Gastrocnemius medialis (tissue), 4 donors: ENCODE measurements around the gene C19orf38. TPM values are rescaled to one million over a fixed set of nuclear protein-coding genes. Genes with fewer than 3 reads are reported as not detected.
"Not testable (repeated sequence)": the region's sequence is repeated elsewhere in the genome, so short reads cannot be mapped to it uniquely, and the experiment has no call there.

ENCODE experiments used
- ATAC-seq, 2 donors: fragments of 150-250 bp; one replicate each; pipeline ENCODE4 v1.9.1; 2016
- DNase-seq, 2 donors: peaks; one replicate each; pipeline ENCODE4 v3.0.0-alpha.2; 2019
- H3K27ac ChIP-seq, 4 donors: fragments of 200-600 bp; sonication (generic); 1 replicate in 1 of 4; 2 replicates in 3 of 4; pipeline ENCODE4 v1.5.1; 2016 to 2018; ENCODE audit warnings: mild to moderate bottlenecking in 2 of 4, moderate library complexity in 1 of 4
- H3K27me3 ChIP-seq, 3 donors: fragments of 200-600 bp; sonication (generic) in 2 of 3; 1 replicate in 1 of 3; 2 replicates in 2 of 3; pipeline versions ENCODE4 v1.5.1 to v1.6.0; 2016 to 2019; ENCODE audit warnings: mild to moderate bottlenecking in 1 of 3, moderate library complexity in 1 of 3
- H3K36me3 ChIP-seq, 2 donors: fragments of 200-600 bp; sonication (generic) in 1 of 2; one replicate each; pipeline ENCODE4 v1.5.1; 2017 to 2018
- H3K4me1 ChIP-seq, 2 donors: fragments of 200-600 bp; sonication (generic) in 1 of 2; one replicate each; pipeline ENCODE4 v1.5.1; 2016 to 2017; ENCODE audit warnings: mild to moderate bottlenecking in 2 of 2
- H3K4me3 ChIP-seq, 4 donors: fragments of 200-600 bp; sonication (generic) in 3 of 4; 1 replicate in 1 of 4; 2 replicates in 3 of 4; pipeline ENCODE4 v1.5.1; 2016 to 2019; ENCODE audit warnings: mild to moderate bottlenecking in 2 of 4
- H3K9me3 ChIP-seq, 3 donors: fragments of 200-600 bp; sonication (generic) in 2 of 3; 1 replicate in 1 of 3; 2 replicates in 2 of 3; pipeline ENCODE4 v1.5.1; 2016 to 2019
- POLR2A ChIP-seq, 2 donors: fragments of 450-650 bp; IDR thresholded peaks; one replicate each; pipeline ENCODE4 v1.6.1; 2017; ENCODE audit warnings: antibody characterized with exemption in 2 of 2, mild to moderate bottlenecking in 2 of 2, moderate library complexity in 2 of 2
- in situ Hi-C, 4 donors: fragments of 200-750 bp; cut with MboI; loops; one replicate each; pipeline versions ENCODE4 v1.15.0 to v1.8.0; 2017; ENCODE audit warnings: low sequenced_read_pairs in 4 of 4
- intact Hi-C: fragments of 100-400 bp; cut with DNase I; formaldehyde crosslinking; loops from one replicate; pipeline ENCODE4 v1.15.1; 2023; ENCODE audit warnings: low total_unique reads
- total RNA-seq, 4 donors: library from RNA; depleted of rRNA; stranded (reverse); fragments of >200 nt; gene quantifications; one replicate each; pipeline versions ENCODE4 v1.1.0 to v1.2.3, GENCODE V29; 2016
- TF ChIP-seq, protein P1 (sequence below), 5 experiments: fragments of 450-650 bp in 3 of 5; fragments of 200-600 bp in 2 of 5; sonication (generic) in 2 of 5; IDR thresholded peaks in 4 of 5; conservative IDR thresholded peaks in 1 of 5; 1 replicate in 4 of 5; 2 replicates in 1 of 5; pipeline ENCODE4 v1.5.1; 2016 to 2019; ENCODE audit warnings: antibody characterized with exemption in 5 of 5, mild to moderate bottlenecking in 3 of 5, moderate library complexity in 3 of 5

C19orf38 gene
- total RNA-seq, 4 donors from 2014 or later, result 1.4 to 3.9 (median 1.9) TPM

GRCh38 chr19:10835754-10836478, 12.3 kb upstream of the C19orf38 start, which contains the start of gene TMED1:
TSS of gene TMED1 (minus strand) at chr19:10836212. CDS start at chr19:10836191, 21 bp downstream.
- Histone ChIP-seq H3K4me3 (peak within 1 kb of the TSS; percentile 73 to 87 (median 80)), H3K9me3 (peaks cover 0 to 4% (median 2%) of the 10 kb centered on the region in 3 donors), H3K4me1 (peaks cover 6 to 10% of the 10 kb centered on the region in 2 donors), H3K36me3 (peaks cover 0 to 24% of the 10 kb centered on the region in 2 donors), H3K27ac (peak within 1 kb of the TSS; percentile 95 to 100 (median 98)), H3K27me3 (no peaks in the 10 kb centered on the region)
- peak; percentile 85 to 89 for ATAC-seq
- peak; percentile 97 to 100 for DNase-seq
- in situ Hi-C loops (no loop called here), intact Hi-C loops (loop anchor here (1.0 to 10.0 kb wide), 6 partner anchors 35 to 271 kb away; partner anchors contain the start of genes CARM1, CDKN2D, KRI1 and QTRT1)
- peak; percentile 50 to 57 for TF ChIP-seq POLR2A (IDR thresholded peaks at IDR 0.05)
- TF ChIP-seq, protein P1, sequence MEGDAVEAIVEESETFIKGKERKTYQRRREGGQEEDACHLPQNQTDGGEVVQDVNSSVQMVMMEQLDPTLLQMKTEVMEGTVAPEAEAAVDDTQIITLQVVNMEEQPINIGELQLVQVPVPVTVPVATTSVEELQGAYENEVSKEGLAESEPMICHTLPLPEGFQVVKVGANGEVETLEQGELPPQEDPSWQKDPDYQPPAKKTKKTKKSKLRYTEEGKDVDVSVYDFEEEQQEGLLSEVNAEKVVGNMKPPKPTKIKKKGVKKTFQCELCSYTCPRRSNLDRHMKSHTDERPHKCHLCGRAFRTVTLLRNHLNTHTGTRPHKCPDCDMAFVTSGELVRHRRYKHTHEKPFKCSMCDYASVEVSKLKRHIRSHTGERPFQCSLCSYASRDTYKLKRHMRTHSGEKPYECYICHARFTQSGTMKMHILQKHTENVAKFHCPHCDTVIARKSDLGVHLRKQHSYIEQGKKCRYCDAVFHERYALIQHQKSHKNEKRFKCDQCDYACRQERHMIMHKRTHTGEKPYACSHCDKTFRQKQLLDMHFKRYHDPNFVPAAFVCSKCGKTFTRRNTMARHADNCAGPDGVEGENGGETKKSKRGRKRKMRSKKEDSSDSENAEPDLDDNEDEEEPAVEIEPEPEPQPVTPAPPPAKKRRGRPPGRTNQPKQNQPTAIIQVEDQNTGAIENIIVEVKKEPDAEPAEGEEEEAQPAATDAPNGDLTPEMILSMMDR (IDR thresholded peaks at IDR 0.05 in 4 of 5, conservative IDR thresholded peaks at IDR 0.05 in 1 of 5), result peak in 4 of 5 experiments; percentile 23 to 77 (median 54)

- peak overlapping the region; percentile 73 to 87 (median 80) for H3K4me3 ChIP-seq
- intact Hi-C loops (loop anchor here (1.0 to 10.0 kb wide), 5 partner anchors 34 to 272 kb away; partner anchors contain the start of genes CARM1, CDKN2D, KRI1 and QTRT1), in situ Hi-C loops (no loop called here)
- no peaks in the 10 kb centered on the region for H3K27me3 ChIP-seq
- H3K9me3 ChIP-seq, result peaks cover 0 to 4% (median 2%) of the 10 kb centered on the region in 3 donors
- peaks cover 6 to 10% of the 10 kb centered on the region in 2 donors for H3K4me1 ChIP-seq
- DNase-seq, result peak; percentile 84 to 92
- peak overlapping the region; percentile 95 to 100 (median 98) for H3K27ac ChIP-seq
- H3K36me3 ChIP-seq, result peaks cover 0 to 19% of the 10 kb centered on the region in 2 donors
- peak; percentile 45 to 49 for ATAC-seq
- TF ChIP-seq POLR2A (IDR thresholded peaks at IDR 0.05), result no peak
- TF ChIP-seq, protein P1 (IDR thresholded peaks at IDR 0.05 in 4 of 5, conservative IDR thresholded peaks at IDR 0.05 in 1 of 5), result no peak
Observed at GRCh38 chr19:10836479-10837330, 11.5 kb upstream of the C19orf38 start.

DNA sequence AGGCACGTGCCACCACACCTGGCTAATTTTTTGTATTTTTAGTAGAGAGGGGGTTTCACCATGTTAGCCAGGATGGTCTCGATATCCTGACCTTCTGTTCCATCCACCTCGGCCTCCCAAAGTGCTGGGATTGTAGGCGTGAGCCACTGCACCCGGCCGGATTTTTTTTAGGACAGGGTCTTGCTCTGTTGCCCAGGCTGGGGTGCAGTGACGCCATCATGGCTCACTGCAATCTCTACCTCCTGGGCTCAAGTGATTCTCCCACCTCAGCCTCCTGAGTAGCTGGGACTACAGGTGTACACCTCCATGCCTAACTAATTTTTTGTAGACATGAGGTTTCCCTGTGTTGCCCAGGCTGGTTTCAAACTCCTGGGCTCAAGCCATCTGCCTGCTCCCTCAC, 10.6 kb upstream of the C19orf38 start:
- DNase-seq, H3K27ac ChIP-seq, H3K27me3 ChIP-seq, ATAC-seq, H3K4me3 ChIP-seq, in situ Hi-C loops, H3K9me3 ChIP-seq: not testable (repeated sequence)
- intact Hi-C loops, result loop anchor here (2.0 to 10.0 kb wide), 4 partner anchors 33 to 273 kb away; partner anchors contain the start of genes CARM1, CDKN2D, KRI1 and QTRT1
- H3K36me3 ChIP-seq, result peaks cover 0 to 11% of the 10 kb centered on the region in 2 donors
- peaks cover 6 to 10% of the 10 kb centered on the region in 2 donors for H3K4me1 ChIP-seq

DNA sequence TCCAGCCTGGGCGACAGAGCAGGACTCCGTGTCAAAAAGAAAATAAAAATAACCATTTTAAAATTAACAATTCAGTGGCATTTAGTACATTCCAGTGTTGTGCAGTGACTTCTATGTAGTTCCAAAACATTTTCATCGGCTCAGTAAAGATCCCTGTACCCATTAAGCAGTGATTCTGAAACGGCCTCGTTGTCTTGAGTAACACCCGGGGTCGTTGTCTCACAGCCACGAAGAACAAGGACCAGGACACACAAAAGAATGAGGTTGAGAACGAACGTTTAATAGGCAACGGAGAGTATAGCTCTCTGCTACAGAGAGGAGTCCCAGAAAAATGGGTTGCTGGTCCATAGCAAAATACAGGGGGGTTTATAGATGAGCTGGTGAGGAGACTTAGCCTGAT, 9.8 kb upstream of the C19orf38 start:
- H3K9me3 ChIP-seq, result peaks cover 0 to 4% (median 2%) of the 10 kb centered on the region in 3 donors
- no peak overlapping the region for H3K27ac ChIP-seq
- no peaks in the 10 kb centered on the region for H3K27me3 ChIP-seq
- H3K4me3 ChIP-seq, result no peak overlapping the region
- H3K4me1 ChIP-seq, result peaks cover 6 to 10% of the 10 kb centered on the region in 2 donors
- peaks cover 0 to 8% of the 10 kb centered on the region in 2 donors for H3K36me3 ChIP-seq
- TF ChIP-seq, protein P1 (IDR thresholded peaks at IDR 0.05 in 4 of 5, conservative IDR thresholded peaks at IDR 0.05 in 1 of 5), result no peak
- no peak for TF ChIP-seq POLR2A (IDR thresholded peaks at IDR 0.05)
- intact Hi-C loops, result loop anchor here (5.0 to 10.0 kb wide), 2 partner anchors 136 to 274 kb away; partner anchors contain the start of genes CDKN2D, KRI1 and QTRT1
- DNase-seq, result no peak
- in situ Hi-C loops, result no loop called here
- no peak for ATAC-seq
